HCT116 (cell line): ENCODE results near the gene RASSF6. TPM values are rescaled to one million over a fixed set of nuclear protein-coding genes. Genes with fewer than 3 reads are reported as not detected.

Experiments
- ATAC-seq: fragments of 200-7000 bp; cut with Tn5 transposase; 2 replicates; pipeline ENCODE4 v1.9.1; 2020; ENCODE audit warnings: mild to moderate bottlenecking, moderate library complexity
- BruUV-seq: library from RNA; stranded (reverse); fragments of 400-500 nt; replicated peaks from 2 replicates; lab custom pipeline; 2021; lab: Mats Ljungman, UMichigan
- CTCF ChIA-PET: fragments of 300-600 bp; sonication (Branson Sonifier 250); formaldehyde crosslinking; loops from one replicate; lab custom pipeline; 2021; ENCODE audit warnings: antibody characterized with exemption; lab: Charles Lee
- POLR2A ChIA-PET: fragments of 300-600, 350-600 bp; sonication (Branson Sonifier 250); formaldehyde crosslinking; loops from one replicate; lab custom pipeline; 2021; ENCODE audit warnings: antibody characterized with exemption; lab: Charles Lee
- RAD21 ChIA-PET, 2 experiments: fragments of 300-600 bp; sonication (Branson Sonifier 250); formaldehyde crosslinking; loops; one replicate each; lab custom pipeline; 2023; ENCODE audit warnings: low total read pairs in 2 of 2; ENCODE audit not compliant: uncharacterized antibody in 2 of 2, unreplicated experiment in 2 of 2, low non-redundant PET in 1 of 2; lab: Charles Lee
- DNase-seq: peaks from one replicate; pipeline ENCODE4 v3.0.0-alpha.2; 2010; ENCODE audit warnings: low read depth, low spot score
- H2AFZ ChIP-seq: fragments of 200-600 bp; shearing (Covaris generic), sonication (generic); 2 replicates; pipeline ENCODE4 v1.6.1; 2017; ENCODE audit warnings: low read depth, mixed run types, mixed read lengths, antibody characterized with exemption, low read length; ENCODE audit not compliant: poor library complexity, severe bottlenecking
- H3K27ac ChIP-seq: 2 replicates; pipeline ENCODE4 v1.5.1; 2012; ENCODE audit warnings: low read depth, low read length
- H3K27me3 ChIP-seq: fragments of 200-600 bp; sonication (generic); 2 replicates; pipeline ENCODE4 v1.6.1; 2016; ENCODE audit warnings: mixed run types, low read length, mixed read lengths; ENCODE audit not compliant: insufficient read depth
- H3K36me3 ChIP-seq, 2 experiments: fragments of 200-500 bp in 1 of 2; fragments of 200-600 bp in 1 of 2; sonication (Bioruptor generic) in 1 of 2; sonication (generic) in 1 of 2; 2 replicates each; pipeline versions ENCODE4 v1.5.1 to v1.6.1; 2014 to 2016; ENCODE audit warnings: low read length in 2 of 2, inconsistent platforms in 1 of 2, mixed read lengths in 1 of 2, mixed run types in 1 of 2; ENCODE audit not compliant: insufficient read depth in 2 of 2, control insufficient read depth in 1 of 2
- H3K4me1 ChIP-seq, 2 experiments: fragments of 200-600 bp in 1 of 2; sonication (generic) in 1 of 2; 2 replicates each; pipeline versions ENCODE4 v1.5.1 to v1.6.1; 2012 to 2017; ENCODE audit warnings: low read length in 2 of 2, inconsistent platforms in 1 of 2, mild to moderate bottlenecking in 1 of 2, mixed read lengths in 1 of 2, mixed run types in 1 of 2, moderate library complexity in 1 of 2; ENCODE audit not compliant: insufficient read depth in 2 of 2, control insufficient read depth in 1 of 2
- H3K4me2 ChIP-seq: fragments of 200-600 bp; sonication (generic); 2 replicates; pipeline ENCODE4 v1.6.1; 2017; ENCODE audit warnings: mixed run types, low read length, mixed read lengths
- H3K4me3 ChIP-seq, 2 experiments: fragments of 200-600 bp in 1 of 2; sonication (generic) in 1 of 2; replicated peaks in 1 of 2; 2 replicates each; pipeline ENCODE4 v1.5.1; 2011 to 2016; ENCODE audit warnings: low read length in 2 of 2, control low read depth in 1 of 2, low read depth in 1 of 2, mild to moderate bottlenecking in 1 of 2, mixed read lengths in 1 of 2, mixed run types in 1 of 2
- H3K79me2 ChIP-seq: fragments of 200-600 bp; sonication (generic); 2 replicates; pipeline ENCODE4 v1.6.1; 2017; ENCODE audit warnings: mild to moderate bottlenecking, mixed run types, low read length, moderate library complexity, mixed read lengths; ENCODE audit not compliant: insufficient read depth
- H3K9ac ChIP-seq: fragments of 200-600 bp; sonication (generic); 2 replicates; pipeline ENCODE4 v1.6.1; 2016; ENCODE audit warnings: low read length, mixed read lengths
- H3K9me2 ChIP-seq: fragments of 200-600 bp; sonication (generic), shearing (Covaris generic); 2 replicates; pipeline ENCODE4 v1.6.1; 2017; ENCODE audit warnings: mixed run types, mild to moderate bottlenecking, moderate library complexity; ENCODE audit not compliant: insufficient read depth
- H3K9me3 ChIP-seq, 2 experiments: fragments of 200-500 bp in 1 of 2; fragments of 200-600 bp in 1 of 2; sonication (Bioruptor generic) in 1 of 2; sonication (generic) in 1 of 2; 2 replicates each; pipeline ENCODE4 v1.6.1; 2014 to 2017; ENCODE audit warnings: low read length in 2 of 2, mixed read lengths in 2 of 2, inconsistent platforms in 1 of 2, low read depth in 1 of 2, mild to moderate bottlenecking in 1 of 2, mixed run types in 1 of 2, moderate library complexity in 1 of 2; ENCODE audit not compliant: control insufficient read depth in 1 of 2, insufficient read depth in 1 of 2
- H4K20me1 ChIP-seq: fragments of 200-600 bp; sonication (generic), shearing (Covaris generic); 2 replicates; pipeline ENCODE4 v1.6.1; 2017; ENCODE audit warnings: mixed run types, mild to moderate bottlenecking, moderate library complexity; ENCODE audit not compliant: insufficient read depth
- CEBPB ChIP-seq: IDR thresholded peaks from 2 replicates; pipeline ENCODE4 v1.6.1; 2012; ENCODE audit warnings: low read depth
- EGR1 ChIP-seq: IDR thresholded peaks from 2 replicates; pipeline ENCODE4 v1.6.1; 2012; ENCODE audit warnings: low read depth
- ELF1 ChIP-seq: IDR thresholded peaks from 2 replicates; pipeline ENCODE4 v1.6.1; 2012; ENCODE audit warnings: low read depth, borderline replicate concordance
- EZH2 ChIP-seq: fragments of 200-600 bp; sonication (generic); IDR thresholded peaks from 2 replicates; pipeline ENCODE4 v1.6.1; 2017; ENCODE audit warnings: antibody characterized with exemption, mixed run types
- EZH2phosphoT487 ChIP-seq: fragments of 200-600 bp; IDR thresholded peaks from 2 replicates; pipeline ENCODE4 v1.6.1; 2018; ENCODE audit warnings: antibody characterized with exemption, borderline replicate concordance
- JUND ChIP-seq: IDR thresholded peaks from 2 replicates; pipeline ENCODE4 v1.6.1; 2012
- POLR2A ChIP-seq: IDR thresholded peaks from 2 replicates; pipeline ENCODE4 v1.7.0; 2011; ENCODE audit warnings: borderline replicate concordance; ENCODE audit not compliant: insufficient read depth, insufficient read length; ENCODE audit errors: extremely low read depth
- POLR2AphosphoS5 ChIP-seq: IDR thresholded peaks from 2 replicates; pipeline ENCODE4 v1.6.1; 2011; ENCODE audit warnings: mild to moderate bottlenecking, low read depth, low read length, moderate library complexity
- RAD21 ChIP-seq: IDR thresholded peaks from 2 replicates; pipeline ENCODE4 v1.6.1; 2012; ENCODE audit warnings: low read depth, mild to moderate bottlenecking
- SP1 ChIP-seq: IDR thresholded peaks from 2 replicates; pipeline ENCODE4 v1.6.1; 2012; ENCODE audit warnings: low read depth
- SRF ChIP-seq: IDR thresholded peaks from 2 replicates; pipeline ENCODE4 v1.6.1; 2012; ENCODE audit warnings: low read depth
- TCF7L2 ChIP-seq: IDR thresholded peaks from 2 replicates; pipeline ENCODE4 v1.7.0; 2011; ENCODE audit warnings: borderline replicate concordance, inconsistent platforms; ENCODE audit not compliant: insufficient read depth, insufficient read length; ENCODE audit errors: extremely low read depth
- YY1 ChIP-seq: IDR thresholded peaks from 2 replicates; pipeline ENCODE4 v1.6.1; 2011; ENCODE audit warnings: low read length, low read depth, moderate library complexity, mild to moderate bottlenecking; ENCODE audit not compliant: insufficient replicate concordance; ENCODE audit errors: extremely low read depth
- ZFX ChIP-seq: fragments of 450-650 bp; IDR thresholded peaks from 2 replicates; pipeline ENCODE4 v1.6.1; 2017
- ZNF274 ChIP-seq: fragments of 200-500 bp; sonication (Bioruptor generic); IDR thresholded peaks from 2 replicates; pipeline ENCODE4 v1.6.1; 2014; ENCODE audit warnings: mild to moderate bottlenecking, low read depth, low read length, inconsistent platforms
- intact Hi-C: fragments of 100-400 bp; cut with micrococcal nuclease; formaldehyde crosslinking; loops from 2 replicates; pipeline ENCODE4 v1.10.0; 2022
- total RNA-seq: library from RNA; stranded (reverse); gene quantifications from one replicate; pipeline ENCODE4 v1.2.1, GENCODE V29; 2021; ENCODE audit not compliant: unreplicated experiment
- TF ChIP-seq, protein P1 (sequence below), 3 experiments: fragments of 200-600 bp in 1 of 3; sonication (generic) in 1 of 3; IDR thresholded peaks in 2 of 3; conservative IDR thresholded peaks in 1 of 3; 2 replicates each; pipeline ENCODE4 v1.5.1; 2012 to 2017; ENCODE audit warnings: low read depth in 2 of 3, low read length in 2 of 3, antibody characterized with exemption in 1 of 3, borderline replicate concordance in 1 of 3, control low read depth in 1 of 3, mild to moderate bottlenecking in 1 of 3, mixed read lengths in 1 of 3, mixed run types in 1 of 3, moderate library complexity in 1 of 3; ENCODE audit not compliant: insufficient read depth in 1 of 3
- TF ChIP-seq, protein P2 (sequence below): IDR thresholded peaks from 2 replicates; pipeline ENCODE4 v1.6.1; 2012
- TF ChIP-seq, protein P3 (sequence below): IDR thresholded peaks from 2 replicates; pipeline ENCODE4 v1.6.1; 2012; ENCODE audit warnings: low read depth

The RASSF6 gene
- total RNA-seq, 1 experiment from 2014 or later, result 1.1 TPM

DNA sequence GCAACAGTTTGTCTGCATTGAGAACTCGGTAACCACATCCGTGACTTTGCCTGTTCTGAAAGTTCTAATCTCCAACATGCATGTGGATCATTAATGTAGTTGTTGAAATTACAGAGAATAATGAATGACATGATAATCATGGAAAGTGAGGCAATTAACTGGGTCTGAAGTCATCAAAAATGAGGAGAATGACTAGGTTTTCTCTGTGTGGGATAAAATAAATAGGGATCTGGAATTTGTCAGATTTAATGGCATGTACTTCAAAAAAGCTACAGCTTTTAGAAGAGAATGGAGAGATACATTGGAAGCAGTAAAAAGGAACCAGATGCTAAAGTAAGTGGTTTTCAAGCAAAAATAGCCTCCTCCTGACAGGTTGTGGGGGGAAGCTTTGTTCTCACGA is 79.4 kb downstream of the RASSF6 start:
- BruUV-seq, result no TSS peak
- Histone ChIP-seq H3K27ac (no peak overlapping the region), H3K27me3 (no peaks in the 10 kb centered on the region), H2AFZ (no peak overlapping the region), H4K20me1 (no peaks in the 10 kb centered on the region), H3K9ac (no peak overlapping the region), H3K4me1 (no peaks in the 10 kb centered on the region), H3K79me2 (no peaks in the 10 kb centered on the region), H3K9me2 (no peaks in the 10 kb centered on the region), H3K4me2 (no peak overlapping the region), H3K4me3 (no peak overlapping the region), H3K9me3 (no peaks in the 10 kb centered on the region), H3K36me3 (no peaks in the 10 kb centered on the region)
- intact Hi-C loops, result no loop called here
- ATAC-seq, result no peak
- no peak for DNase-seq
- TF ChIP-seq RAD21, result no peak
- no peak for TF ChIP-seq POLR2A
- TF ChIP-seq JUND, result no peak
- no peak for TF ChIP-seq ZFX
- TF ChIP-seq POLR2AphosphoS5, result no peak
- TF ChIP-seq CEBPB, result no peak
- TF ChIP-seq, protein P1, sequence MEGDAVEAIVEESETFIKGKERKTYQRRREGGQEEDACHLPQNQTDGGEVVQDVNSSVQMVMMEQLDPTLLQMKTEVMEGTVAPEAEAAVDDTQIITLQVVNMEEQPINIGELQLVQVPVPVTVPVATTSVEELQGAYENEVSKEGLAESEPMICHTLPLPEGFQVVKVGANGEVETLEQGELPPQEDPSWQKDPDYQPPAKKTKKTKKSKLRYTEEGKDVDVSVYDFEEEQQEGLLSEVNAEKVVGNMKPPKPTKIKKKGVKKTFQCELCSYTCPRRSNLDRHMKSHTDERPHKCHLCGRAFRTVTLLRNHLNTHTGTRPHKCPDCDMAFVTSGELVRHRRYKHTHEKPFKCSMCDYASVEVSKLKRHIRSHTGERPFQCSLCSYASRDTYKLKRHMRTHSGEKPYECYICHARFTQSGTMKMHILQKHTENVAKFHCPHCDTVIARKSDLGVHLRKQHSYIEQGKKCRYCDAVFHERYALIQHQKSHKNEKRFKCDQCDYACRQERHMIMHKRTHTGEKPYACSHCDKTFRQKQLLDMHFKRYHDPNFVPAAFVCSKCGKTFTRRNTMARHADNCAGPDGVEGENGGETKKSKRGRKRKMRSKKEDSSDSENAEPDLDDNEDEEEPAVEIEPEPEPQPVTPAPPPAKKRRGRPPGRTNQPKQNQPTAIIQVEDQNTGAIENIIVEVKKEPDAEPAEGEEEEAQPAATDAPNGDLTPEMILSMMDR (IDR thresholded peaks at IDR 0.05 in 2 of 3, conservative IDR thresholded peaks at IDR 0.05 in 1 of 3; ENCODE audit: borderline replicate concordance in 1 of 3, insufficient read depth in 1 of 3, low read depth in 2 of 3, low read length in 2 of 3), result no peak
- no peak for TF ChIP-seq EZH2
- TF ChIP-seq, protein P2, sequence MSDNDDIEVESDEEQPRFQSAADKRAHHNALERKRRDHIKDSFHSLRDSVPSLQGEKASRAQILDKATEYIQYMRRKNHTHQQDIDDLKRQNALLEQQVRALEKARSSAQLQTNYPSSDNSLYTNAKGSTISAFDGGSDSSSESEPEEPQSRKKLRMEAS, result no peak
- no peak for TF ChIP-seq ZNF274
- TF ChIP-seq EGR1, result no peak
- no peak for TF ChIP-seq YY1
- no peak for TF ChIP-seq TCF7L2
- TF ChIP-seq EZH2phosphoT487, result no peak
- TF ChIP-seq SRF, result no peak
- no peak for TF ChIP-seq SP1
- TF ChIP-seq, protein P3, sequence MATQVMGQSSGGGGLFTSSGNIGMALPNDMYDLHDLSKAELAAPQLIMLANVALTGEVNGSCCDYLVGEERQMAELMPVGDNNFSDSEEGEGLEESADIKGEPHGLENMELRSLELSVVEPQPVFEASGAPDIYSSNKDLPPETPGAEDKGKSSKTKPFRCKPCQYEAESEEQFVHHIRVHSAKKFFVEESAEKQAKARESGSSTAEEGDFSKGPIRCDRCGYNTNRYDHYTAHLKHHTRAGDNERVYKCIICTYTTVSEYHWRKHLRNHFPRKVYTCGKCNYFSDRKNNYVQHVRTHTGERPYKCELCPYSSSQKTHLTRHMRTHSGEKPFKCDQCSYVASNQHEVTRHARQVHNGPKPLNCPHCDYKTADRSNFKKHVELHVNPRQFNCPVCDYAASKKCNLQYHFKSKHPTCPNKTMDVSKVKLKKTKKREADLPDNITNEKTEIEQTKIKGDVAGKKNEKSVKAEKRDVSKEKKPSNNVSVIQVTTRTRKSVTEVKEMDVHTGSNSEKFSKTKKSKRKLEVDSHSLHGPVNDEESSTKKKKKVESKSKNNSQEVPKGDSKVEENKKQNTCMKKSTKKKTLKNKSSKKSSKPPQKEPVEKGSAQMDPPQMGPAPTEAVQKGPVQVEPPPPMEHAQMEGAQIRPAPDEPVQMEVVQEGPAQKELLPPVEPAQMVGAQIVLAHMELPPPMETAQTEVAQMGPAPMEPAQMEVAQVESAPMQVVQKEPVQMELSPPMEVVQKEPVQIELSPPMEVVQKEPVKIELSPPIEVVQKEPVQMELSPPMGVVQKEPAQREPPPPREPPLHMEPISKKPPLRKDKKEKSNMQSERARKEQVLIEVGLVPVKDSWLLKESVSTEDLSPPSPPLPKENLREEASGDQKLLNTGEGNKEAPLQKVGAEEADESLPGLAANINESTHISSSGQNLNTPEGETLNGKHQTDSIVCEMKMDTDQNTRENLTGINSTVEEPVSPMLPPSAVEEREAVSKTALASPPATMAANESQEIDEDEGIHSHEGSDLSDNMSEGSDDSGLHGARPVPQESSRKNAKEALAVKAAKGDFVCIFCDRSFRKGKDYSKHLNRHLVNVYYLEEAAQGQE, result no peak
- no peak for TF ChIP-seq ELF1
- CTCF ChIA-PET, result no interaction called here
- RAD21 ChIA-PET, result no interaction called here
- POLR2A ChIA-PET, result no interaction called here
